ENCODE data around the gene COA8.

COA8 gene, protein sequence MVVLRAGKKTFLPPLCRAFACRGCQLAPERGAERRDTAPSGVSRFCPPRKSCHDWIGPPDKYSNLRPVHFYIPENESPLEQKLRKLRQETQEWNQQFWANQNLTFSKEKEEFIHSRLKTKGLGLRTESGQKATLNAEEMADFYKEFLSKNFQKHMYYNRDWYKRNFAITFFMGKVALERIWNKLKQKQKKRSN

DNA sequence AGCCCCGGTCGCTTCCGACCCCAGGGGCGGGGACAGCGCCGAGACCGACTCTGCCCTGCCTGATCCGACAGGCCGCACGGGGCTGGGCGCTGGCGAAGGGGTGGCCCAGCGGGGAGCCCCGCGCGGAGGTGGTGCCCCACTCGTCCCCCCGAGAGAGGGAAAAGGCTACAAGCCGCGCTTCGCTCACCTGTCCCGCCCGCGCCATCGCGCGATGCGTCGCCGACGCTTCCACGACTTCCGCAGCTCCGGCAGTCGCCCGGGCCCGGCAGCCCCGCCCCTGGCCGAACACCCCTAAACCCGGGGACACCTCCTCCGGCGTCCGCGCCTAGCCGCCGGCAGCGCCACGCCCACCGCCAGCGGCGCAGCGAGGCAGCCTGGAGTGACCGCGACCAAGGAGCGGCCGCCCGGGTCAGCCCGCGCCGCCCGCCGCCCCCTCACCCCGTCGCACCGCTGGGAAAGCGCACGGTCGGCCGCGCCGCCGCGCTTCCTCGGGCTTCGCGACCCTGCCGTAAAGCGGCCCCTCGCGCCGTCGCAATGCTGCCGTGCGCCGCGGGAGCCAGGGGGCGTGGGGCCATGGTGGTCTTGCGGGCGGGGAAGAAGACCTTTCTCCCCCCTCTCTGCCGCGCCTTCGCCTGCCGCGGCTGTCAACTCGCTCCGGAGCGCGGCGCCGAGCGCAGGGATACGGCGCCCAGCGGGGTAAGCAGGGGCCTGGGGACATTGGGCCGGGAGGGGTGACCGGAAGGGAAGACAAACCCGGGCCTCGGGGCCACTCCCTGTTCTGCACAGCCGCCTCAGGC is at the start of gene COA8, which contains the start of gene BAG5:
TSS of gene COA8 (plus strand) at position 532 of the 797 bp plus-strand sequence. CDS start at position 574, 42 bp downstream.
TSS of gene BAG5 (minus strand) at position 229 of the 797 bp plus-strand sequence. CDS start 1,493 bp downstream, outside the sequence.
- DNase-seq (ENCODE audit: low read depth in 3 of 3, low spot score in 1 of 3) = peak; percentile 50 to 78 (median 65)

DNA sequence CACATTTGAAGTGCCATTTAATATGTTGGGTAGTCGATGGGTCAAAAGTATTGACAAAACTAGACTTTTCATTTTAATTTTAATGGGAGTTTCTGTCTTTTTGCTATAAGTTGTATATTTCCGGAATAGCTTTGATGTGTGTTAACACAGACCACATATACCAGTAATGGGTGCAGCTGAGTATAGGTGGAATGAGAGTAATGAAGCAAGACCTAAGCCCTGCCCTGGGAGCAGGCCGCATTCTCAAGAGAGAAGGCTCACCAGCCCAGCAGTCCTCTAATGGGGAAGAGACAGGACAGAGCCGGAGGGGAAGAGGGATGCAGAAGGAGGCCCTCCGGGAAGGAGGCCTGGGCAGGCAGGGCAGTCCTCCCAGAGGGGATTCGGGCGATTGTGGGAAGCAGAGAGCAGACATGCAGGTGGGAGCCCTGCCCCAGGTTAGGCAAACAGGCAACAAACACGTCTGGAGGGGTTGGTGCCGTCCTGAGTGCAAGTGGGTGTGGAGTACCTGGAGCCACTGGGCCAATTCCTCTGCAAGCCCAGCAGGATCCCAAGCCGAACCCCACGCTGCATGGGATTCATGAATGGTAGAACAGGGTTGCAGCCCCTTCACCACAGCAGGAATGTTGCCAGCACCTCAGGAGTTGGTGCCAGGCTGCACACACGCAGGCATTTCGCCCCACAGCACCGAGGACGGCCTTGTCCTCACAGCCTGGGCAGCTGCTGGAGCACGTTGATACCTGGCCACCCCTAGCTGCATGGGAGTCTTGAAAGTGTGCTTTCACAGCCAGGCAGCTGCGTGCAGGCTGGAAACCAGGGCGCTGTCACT is 48.0 kb upstream of the COA8 start:
- DNase-seq (ENCODE audit: low read depth in 3 of 3, low spot score in 1 of 3) = no peak

DNA sequence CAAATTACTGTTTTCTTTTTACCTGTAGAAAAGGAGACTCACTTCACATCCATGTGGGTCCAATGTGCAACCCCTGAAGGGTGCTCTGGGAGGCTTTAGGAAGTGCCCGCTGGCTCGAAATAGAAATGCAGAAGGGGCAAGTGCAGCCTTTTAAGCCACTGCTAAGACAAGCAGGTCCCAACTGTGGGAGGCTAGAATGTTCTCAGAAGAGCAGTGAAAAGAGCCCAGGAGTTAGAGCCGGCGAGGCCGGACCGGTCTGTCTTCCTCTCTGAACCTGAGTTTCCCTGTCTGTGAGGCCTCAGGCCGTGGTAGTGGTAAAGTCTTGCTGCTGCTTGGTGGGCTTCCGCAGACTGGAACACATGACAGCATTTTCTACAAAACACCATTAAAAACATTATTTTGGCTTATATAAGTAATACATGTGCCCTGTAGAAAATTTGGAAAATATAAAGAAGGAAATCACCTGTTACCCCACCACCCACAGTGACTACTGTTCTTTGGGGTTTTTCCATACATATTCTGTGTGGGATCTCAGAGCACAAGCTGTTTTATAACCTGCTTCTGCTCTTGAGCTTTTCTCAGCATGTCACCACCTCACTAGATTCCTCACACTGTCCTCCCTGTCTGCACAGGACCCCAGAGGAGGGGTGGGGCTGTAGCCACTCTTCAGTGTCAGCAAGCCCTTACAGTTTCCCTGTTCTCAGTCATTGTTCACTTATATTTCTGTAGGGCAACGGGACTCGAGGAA is 46.2 kb upstream of the COA8 start:
- DNase-seq (ENCODE audit: low read depth in 3 of 3, low spot score in 1 of 3) = no peak

DNA sequence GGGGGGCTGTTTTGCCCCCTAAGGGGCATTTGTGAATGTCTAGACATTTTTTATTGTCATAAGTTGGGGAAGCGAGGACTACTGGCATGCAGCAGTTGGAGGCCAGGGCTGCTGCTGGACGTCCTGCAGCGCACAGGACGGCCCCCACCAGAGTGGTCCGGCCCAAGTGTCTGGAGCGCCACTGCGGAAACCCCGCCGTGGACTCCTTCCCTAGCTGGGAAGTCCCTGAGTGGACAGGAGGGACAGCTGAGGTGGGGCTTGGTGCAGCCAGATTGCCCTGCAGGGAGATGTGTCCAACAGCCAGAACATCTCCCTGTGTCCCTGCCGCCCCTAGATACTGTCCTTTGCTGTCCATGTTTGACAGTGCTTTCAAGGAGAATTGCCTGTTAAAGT is 45.6 kb upstream of the COA8 start:
- DNase-seq (ENCODE audit: low read depth in 3 of 3, low spot score in 1 of 3) = no peak

DNA sequence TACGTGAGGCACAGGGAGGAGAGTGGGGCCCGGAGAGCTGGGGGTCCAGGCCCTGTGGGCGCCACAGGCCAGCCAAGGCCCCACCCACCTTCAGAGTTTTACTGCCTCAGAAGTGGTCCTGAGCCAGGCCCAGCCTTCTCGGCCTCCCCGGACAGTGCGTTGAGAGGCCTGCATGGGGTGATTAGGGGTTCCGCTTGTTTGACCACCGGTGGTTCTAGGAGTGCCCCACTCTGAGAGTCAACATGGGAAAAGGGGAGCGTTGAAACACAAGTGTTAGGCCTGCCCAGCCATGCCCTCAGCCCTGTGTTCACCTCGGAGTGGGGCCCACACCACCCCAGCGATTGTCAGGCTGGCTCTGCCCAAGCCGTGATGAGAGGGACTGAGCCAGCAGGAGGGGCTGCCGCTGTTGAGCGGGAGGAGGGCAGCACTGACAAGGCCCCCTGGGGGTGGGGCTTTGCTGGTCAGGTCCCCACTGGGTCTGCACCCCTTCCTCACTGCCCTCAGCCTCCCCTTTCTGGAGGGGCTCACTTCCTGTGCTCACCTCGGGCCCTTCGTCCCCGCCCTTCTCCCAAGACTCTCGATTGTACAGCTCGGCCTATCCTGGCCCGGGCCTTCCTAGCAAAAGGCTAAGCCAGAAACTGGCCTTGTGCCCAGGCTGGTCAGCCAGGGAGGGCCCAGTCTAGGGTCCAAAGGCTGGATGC is 44.9 kb upstream of the COA8 start:
- DNase-seq (ENCODE audit: low read depth in 3 of 3, low spot score in 1 of 3) = no peak

DNA sequence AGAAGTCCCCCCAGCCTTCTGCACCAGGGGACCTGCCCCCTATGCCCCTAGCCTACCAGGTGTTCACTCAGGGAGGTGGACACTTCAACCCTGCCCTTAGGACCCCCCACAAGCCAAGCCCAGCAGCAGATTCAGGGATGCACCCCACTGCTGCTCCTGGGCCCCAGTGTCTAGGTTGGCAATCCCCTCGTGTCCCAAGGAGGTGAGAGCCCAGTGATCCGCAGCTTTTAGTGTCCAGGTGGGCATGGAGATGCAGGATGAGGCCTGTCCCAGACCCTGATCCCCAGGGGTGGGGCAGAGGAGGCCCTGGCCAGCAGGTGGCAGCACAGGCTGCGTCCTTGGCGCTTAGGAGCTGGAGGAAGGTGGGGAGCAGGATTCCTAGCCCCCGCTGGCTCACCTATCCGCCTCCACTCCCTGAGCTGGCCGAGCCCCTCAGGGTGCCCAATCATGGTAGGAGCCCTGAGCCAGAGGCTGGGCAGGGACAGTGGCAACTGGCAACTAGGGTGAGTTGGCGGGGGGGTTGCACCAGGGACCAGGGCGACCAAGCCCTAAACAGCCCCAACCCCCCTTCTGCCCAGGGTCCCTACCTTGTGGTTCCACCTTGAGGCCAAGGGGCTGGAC is 44.2 kb upstream of the COA8 start:
- peak in 2 of 3 donors; percentile 21 to 48 for DNase-seq (ENCODE audit: low read depth in 3 of 3, low spot score in 1 of 3)

DNA sequence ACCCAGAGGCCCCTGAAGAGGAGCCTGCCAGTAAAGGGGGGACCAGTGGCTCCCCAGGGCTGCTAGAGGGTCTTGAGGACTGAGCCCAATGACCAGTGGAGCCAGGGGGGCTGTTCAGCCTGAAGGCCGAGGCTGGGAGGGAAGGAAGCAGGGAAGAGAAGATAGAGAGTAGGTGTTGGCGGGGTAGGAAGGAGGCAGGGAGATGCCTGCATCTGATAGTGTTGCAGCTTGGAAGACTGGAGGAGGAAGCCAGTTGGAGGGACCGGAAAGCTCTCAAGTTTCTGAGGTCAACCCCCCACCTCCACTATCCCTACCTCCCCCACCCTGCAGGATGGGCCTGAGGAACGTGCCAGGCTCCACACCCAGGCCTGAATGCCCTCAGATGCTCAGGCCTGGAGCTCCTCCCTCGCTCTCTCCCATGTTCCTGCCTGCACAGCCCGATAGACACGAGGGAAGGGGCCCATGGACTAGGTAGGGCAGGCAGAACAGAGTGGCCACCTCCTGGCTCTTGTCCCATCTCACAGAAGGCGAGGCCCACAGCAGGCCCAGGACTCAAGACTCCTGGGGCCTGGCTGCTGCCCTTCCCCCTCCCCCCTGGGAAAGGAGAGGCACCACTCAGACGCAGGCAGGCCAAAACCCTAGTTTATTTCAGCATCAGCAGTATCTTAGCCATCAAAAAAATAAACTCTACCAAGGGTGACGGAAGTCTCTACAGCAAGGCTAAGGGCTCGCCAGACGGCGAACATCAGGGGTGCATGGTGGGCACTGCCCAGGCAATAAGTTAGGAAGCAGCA is 43.5 kb upstream of the COA8 start:
- no peak for DNase-seq (ENCODE audit: low read depth in 3 of 3, low spot score in 1 of 3)

DNA sequence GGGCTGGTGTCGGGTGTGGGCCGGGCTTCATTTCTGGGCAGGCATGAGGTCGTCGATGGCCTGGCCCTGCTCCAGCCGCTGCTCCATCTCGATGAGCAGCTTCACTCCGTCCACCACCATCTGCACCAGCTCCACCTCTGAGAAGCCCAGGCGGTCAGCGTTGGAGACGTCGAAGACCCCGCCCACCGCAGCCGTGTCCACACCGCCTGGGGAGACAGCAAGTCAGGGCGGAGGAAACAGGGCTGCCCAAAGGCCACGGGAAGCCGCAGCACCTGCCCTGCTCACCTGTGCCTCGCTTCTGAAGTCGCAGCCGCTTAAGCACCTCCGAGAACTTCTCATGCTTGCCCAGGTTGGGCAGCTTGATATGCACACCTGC is 42.9 kb upstream of the COA8 start:
- DNase-seq (ENCODE audit: low read depth in 3 of 3, low spot score in 1 of 3) = no peak

DNA sequence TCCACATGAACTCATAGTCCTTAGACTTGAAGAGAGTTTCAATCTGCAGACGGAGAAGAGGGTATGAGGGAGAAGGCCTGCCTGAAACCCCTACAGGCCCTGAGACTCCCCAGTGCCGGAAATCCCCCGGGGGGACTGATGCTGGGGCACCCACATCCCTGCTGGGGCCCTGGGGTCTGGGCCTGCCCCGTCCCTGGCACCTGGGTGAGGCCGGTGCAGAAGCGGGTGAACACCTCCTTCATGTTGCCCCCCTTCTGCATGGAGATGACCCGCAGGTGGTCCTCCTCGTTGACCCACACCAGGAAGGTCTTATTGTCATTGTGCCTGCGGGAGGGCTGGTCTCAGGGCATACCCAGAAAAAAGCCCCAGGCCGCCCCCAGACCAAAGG is 42.5 kb upstream of the COA8 start:
- DNase-seq (ENCODE audit: low read depth in 3 of 3, low spot score in 1 of 3) = no peak

DNA sequence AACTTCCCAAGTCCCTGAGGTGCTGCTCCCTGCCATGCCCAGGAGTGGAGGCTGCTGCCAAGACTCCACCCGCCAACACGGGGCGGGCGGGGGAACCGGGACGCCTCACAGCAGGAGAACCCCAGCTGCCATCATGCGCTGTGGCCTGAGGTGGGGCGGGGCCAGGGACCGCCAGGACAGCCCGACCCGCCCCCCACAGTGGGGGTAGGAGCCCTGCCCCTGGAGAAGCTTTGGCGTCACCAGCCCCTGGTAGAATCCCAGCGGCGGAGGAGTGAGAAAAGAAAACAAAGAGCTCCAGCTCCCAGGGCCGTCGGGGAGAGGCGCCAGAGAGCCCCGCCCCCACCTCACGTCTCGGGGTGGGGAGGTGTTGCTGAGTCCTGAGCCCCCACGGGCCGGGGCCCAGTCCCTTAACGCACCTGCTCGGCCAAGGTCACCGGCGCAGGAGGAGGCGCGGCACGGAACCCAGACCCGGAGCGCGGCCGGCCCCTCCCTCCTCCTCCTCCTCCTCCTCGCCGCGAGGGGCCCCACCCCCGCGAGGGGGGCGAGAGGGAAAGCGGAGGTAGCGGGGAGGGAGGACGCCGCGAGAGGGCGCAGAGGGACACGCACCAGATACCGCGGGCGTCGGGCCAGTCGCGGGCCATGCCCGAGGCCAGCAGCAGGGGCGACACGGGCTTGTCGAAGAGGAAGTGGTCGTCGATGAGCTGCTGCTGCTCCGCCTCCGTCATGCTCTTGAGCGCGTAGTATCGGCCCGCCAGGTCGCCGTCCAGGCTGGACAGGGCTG is 41.9 kb upstream of the COA8 start:
- DNase-seq (ENCODE audit: low read depth in 3 of 3, low spot score in 1 of 3) = peak in 2 of 3 donors; percentile 36 to 51

DNA sequence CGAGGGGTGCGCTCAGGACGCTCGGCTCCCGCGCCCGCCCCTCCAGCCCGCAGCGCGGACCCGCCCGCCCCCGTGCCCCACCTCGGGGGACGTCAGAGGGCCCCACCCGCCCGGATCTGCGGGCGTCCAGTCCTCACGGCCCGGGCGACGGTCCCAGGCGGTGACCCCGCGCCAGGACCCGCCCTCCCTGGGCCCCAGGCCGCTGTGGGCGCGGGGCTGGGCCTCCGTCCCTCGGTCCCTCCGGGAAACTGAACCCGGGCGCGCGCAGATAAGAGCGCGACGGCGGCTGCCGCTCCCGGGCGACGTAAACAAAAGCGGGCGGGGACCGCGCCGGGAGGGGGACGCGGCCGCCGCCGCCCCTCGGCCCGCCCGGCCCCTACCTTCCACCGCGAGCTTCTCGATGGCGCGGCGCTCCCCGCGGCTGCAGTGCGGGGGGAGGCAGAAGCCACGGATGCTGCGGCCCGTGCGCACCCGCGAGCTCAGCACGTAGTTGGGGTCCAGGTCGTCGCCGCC is 41.3 kb upstream of the COA8 start:
- no peak for DNase-seq (ENCODE audit: low read depth in 3 of 3, low spot score in 1 of 3)

DNA sequence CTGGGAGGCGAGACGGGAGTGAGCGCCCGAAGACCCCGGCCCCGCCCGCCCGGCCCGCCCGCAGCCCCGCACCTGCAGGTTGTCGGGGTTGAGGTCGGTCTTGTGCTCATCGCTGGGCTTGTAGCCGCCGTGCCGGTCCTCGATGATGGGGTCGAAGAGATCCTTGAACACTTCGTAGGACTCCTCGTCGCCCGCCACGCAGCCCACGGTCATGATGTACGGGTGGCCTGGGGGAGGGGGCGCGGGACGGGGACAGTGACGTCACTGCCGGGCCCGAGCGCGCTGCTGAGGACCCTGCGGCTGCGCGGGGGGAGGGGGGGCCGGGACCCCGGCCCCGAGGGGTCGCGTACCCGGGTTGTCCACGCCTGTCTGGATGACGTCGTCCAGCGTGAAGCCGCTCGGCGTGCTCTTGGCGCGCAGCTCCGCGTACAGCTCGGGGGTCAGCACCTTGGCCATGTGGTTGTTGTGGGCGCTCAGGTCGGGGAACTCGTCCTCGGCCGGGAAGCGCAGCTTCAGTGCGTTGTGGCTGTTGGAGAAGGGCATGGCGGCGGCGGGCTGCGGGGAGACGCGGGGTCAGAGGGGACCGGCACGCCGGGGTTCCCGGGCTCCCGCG is 40.7 kb upstream of the COA8 start:
- DNase-seq (ENCODE audit: low read depth in 3 of 3, low spot score in 1 of 3) = no peak

DNA sequence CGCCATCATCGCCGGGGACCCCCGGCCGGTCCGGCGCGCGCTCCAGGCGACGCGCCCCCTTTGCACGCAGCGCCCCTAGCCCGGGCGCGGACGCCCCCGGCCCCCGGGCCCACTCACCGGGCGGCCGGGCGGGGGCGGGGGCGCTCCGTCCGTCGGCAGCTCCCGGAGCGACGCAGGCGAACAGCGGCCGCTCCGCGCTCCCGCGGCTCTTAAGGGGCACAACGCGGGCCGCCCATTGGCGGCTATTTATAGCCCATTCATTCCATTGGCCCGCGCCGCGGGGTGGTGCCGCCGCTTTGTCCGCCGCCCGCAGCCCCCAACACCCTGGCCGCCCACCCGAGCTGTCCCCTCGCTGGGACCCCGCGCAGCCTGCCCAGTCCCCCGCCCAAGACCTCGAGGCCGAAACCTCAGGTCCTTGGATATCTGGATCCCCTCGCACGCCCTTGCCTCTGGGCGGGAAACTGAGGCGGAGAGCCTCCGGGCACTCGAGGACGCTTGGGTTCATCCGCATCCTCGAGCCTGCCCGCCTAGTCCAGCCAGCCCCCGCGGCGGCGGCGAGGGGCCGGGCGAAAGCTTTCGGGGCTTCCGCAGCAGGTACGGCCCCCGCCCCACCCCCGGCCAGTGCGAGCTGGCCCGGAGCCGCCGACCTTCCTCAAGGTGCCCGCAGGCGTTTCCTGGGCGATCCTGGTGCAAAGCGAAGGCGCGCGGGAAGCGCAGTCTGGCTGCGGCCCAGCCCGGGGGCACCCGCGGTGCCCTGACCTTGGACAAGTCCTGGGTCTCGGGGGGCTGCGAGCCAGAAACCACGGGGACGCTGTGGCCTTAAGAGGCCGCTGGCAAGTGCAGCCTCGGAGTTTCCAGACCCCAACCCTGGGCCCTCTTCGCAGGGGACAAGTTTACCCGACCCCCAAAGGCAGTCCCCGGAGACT is 39.8 kb upstream of the COA8 start, which contains the start of gene CKB:
TSS of gene CKB (minus strand) at position 182 of the 926 bp plus-strand sequence. CDS start 337 bp downstream, outside the sequence.
- DNase-seq (ENCODE audit: low read depth in 3 of 3, low spot score in 1 of 3) = no peak

DNA sequence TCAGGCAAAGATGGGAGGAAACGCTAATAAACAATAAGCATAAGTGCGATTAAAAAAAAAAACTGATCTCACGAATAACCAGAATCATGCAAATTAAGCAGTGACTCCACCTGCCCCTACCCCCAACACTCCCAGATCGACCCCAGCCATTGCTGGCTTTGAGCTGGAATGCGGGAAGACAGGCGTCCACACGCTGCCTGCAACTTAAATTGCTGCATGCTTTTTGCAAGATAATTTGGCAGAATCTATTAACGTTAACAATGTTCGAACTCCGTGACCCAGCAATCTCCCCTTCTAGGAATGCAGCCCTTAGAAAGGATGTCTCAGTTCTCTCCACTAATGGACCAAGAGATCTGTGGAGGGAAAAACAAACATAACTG is 39.2 kb upstream of the COA8 start:
- DNase-seq (ENCODE audit: low read depth in 3 of 3, low spot score in 1 of 3) = no peak

DNA sequence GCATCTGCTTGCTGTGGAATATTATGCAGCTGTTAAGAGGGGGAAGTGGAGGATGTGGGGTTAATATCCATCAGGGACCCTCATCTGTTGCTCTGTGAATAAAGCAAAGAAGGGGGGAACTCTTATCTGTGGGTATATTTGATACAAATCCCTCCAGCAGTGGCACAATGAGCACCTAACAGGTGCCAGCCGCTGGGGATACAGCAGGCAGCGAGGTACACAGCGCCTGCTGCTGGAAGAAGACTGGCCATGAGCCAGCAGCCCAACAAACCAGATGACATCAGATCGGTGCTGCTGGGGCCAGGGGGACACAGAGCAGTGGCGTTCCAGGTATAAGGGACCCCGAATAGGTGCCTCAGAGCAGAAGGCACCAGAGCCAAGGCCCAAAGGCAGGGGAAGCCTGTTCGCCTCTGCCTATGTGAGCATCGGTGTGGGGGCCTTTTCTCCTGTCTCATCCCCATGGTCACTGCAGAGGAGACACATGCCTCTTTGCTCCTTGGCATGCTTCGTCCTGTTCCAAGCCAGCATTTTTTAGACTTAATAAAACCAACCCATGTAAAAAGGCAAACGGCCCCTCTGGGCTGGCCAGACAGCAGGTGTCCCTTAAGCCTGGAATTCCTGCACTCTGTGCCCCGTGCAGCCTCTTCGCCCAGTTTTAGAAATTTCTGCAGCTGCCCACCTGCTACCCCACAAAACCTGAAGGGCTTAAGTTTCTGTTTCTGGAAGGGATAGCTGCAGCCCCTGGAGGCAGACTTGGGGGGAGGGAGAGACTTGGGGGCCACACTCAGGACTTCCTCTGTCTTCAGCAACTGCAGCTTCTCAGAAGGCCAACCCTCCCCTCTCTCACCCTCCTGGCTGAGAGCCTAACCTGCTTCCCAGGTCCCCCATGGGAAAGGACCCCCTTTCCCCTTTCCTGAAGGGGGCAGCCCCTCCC is 38.5 kb upstream of the COA8 start:
- DNase-seq (ENCODE audit: low read depth in 3 of 3, low spot score in 1 of 3) = no peak
